Measurements from ENCODE around the gene PLTP. TPM values are rescaled to one million over a fixed set of nuclear protein-coding genes. Genes with fewer than 3 reads are reported as not detected.

The PLTP gene
- total and polyA plus RNA-seq, 2 of the 13 experiments (the other 11 are each of a cell fraction or from before 2014, with no cell fraction given), result 16.9 to 28.6 TPM

DNA sequence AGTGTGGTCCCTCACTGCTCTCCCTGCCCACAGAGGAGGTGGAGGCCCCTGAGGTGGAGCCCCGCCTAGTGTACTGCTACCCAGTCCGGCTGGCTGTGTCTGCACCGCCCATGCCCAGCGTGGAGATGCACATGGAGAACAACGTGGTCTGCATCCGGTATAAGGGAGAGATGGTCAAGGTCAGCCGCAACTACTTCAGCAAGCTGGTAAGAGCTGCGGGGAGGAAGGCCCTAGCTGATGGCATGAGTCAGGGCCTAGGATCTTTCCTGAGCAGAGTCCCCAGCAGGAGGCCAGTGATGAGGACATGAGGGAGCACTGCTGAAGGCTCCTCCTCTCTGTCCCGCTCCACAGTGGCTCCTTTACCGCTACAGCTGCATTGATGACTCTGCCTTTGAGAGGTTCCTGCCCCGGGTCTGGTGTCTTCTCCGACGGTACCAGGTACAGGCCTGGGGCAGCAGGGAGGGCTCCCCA lies 33.8 kb upstream of the PLTP start (continued):
- TF ChIP-seq ZNF891 (CRISPR knock-in tag; IDR thresholded peaks at IDR 0.05) (peak; percentile 40; the same call in 1 of the 2 replicates), HHEX (CRISPR knock-in tag; IDR thresholded peaks at IDR 0.05) (no peak), ZNF777 (CRISPR knock-in tag; IDR thresholded peaks at IDR 0.05) (0 out of 2 replicates have a peak, but pooled peaks have one; percentile 3), PTBP1 (IDR thresholded peaks at IDR 0.05; ENCODE audit: low read depth, low read length, poor library complexity, severe bottlenecking) (no peak), NRL (CRISPR knock-in tag; IDR thresholded peaks at IDR 0.05; ENCODE audit: borderline replicate concordance) (peak; percentile 74; the same call in 1 of the 2 replicates), ZMYM2 (CRISPR knock-in tag; IDR thresholded peaks at IDR 0.05) (peak; percentile 36; the same call in 1 of the 2 replicates), ZBTB7A (CRISPR knock-in tag; IDR thresholded peaks at IDR 0.05) (peak; percentile 37; the same call in 1 of the 2 replicates), ZNF549 (CRISPR knock-in tag; IDR thresholded peaks at IDR 0.05) (no peak), ZNF556 (CRISPR knock-in tag; IDR thresholded peaks at IDR 0.05; ENCODE audit: borderline replicate concordance) (no peak), NCOA5 (CRISPR knock-in tag; IDR thresholded peaks at IDR 0.05) (no peak)
- TF ChIP-seq, protein P1, sequence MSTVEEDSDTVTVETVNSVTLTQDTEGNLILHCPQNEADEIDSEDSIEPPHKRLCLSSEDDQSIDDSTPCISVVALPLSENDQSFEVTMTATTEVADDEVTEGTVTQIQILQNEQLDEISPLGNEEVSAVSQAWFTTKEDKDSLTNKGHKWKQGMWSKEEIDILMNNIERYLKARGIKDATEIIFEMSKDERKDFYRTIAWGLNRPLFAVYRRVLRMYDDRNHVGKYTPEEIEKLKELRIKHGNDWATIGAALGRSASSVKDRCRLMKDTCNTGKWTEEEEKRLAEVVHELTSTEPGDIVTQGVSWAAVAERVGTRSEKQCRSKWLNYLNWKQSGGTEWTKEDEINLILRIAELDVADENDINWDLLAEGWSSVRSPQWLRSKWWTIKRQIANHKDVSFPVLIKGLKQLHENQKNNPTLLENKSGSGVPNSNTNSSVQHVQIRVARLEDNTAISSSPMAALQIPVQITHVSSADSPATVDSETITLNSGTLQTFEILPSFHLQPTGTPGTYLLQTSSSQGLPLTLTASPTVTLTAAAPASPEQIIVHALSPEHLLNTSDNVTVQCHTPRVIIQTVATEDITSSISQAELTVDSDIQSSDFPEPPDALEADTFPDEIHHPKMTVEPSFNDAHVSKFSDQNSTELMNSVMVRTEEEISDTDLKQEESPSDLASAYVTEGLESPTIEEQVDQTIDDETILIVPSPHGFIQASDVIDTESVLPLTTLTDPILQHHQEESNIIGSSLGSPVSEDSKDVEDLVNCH (CRISPR knock-in tag; IDR thresholded peaks at IDR 0.05), result no peak
- TF ChIP-seq, protein P2, sequence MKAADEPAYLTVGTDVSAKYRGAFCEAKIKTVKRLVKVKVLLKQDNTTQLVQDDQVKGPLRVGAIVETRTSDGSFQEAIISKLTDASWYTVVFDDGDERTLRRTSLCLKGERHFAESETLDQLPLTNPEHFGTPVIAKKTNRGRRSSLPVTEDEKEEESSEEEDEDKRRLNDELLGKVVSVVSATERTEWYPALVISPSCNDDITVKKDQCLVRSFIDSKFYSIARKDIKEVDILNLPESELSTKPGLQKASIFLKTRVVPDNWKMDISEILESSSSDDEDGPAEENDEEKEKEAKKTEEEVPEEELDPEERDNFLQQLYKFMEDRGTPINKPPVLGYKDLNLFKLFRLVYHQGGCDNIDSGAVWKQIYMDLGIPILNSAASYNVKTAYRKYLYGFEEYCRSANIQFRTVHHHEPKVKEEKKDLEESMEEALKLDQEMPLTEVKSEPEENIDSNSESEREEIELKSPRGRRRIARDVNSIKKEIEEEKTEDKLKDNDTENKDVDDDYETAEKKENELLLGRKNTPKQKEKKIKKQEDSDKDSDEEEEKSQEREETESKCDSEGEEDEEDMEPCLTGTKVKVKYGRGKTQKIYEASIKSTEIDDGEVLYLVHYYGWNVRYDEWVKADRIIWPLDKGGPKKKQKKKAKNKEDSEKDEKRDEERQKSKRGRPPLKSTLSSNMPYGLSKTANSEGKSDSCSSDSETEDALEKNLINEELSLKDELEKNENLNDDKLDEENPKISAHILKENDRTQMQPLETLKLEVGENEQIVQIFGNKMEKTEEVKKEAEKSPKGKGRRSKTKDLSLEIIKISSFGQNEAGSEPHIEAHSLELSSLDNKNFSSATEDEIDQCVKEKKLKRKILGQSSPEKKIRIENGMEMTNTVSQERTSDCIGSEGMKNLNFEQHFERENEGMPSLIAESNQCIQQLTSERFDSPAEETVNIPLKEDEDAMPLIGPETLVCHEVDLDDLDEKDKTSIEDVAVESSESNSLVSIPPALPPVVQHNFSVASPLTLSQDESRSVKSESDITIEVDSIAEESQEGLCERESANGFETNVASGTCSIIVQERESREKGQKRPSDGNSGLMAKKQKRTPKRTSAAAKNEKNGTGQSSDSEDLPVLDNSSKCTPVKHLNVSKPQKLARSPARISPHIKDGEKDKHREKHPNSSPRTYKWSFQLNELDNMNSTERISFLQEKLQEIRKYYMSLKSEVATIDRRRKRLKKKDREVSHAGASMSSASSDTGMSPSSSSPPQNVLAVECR (CRISPR knock-in tag; IDR thresholded peaks at IDR 0.05; ENCODE audit: borderline replicate concordance), result no peak
- TF ChIP-seq, protein P3, sequence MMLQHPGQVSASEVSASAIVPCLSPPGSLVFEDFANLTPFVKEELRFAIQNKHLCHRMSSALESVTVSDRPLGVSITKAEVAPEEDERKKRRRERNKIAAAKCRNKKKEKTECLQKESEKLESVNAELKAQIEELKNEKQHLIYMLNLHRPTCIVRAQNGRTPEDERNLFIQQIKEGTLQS (CRISPR knock-in tag; IDR thresholded peaks at IDR 0.05), result 0 out of 2 replicates have a peak, but pooled peaks have one; percentile 10
- TF ChIP-seq, protein P4, sequence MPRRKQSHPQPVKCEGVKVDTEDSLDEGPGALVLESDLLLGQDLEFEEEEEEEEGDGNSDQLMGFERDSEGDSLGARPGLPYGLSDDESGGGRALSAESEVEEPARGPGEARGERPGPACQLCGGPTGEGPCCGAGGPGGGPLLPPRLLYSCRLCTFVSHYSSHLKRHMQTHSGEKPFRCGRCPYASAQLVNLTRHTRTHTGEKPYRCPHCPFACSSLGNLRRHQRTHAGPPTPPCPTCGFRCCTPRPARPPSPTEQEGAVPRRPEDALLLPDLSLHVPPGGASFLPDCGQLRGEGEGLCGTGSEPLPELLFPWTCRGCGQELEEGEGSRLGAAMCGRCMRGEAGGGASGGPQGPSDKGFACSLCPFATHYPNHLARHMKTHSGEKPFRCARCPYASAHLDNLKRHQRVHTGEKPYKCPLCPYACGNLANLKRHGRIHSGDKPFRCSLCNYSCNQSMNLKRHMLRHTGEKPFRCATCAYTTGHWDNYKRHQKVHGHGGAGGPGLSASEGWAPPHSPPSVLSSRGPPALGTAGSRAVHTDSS (CRISPR knock-in tag; conservative IDR thresholded peaks at IDR 0.05), result no peak
- TF ChIP-seq, protein P5, sequence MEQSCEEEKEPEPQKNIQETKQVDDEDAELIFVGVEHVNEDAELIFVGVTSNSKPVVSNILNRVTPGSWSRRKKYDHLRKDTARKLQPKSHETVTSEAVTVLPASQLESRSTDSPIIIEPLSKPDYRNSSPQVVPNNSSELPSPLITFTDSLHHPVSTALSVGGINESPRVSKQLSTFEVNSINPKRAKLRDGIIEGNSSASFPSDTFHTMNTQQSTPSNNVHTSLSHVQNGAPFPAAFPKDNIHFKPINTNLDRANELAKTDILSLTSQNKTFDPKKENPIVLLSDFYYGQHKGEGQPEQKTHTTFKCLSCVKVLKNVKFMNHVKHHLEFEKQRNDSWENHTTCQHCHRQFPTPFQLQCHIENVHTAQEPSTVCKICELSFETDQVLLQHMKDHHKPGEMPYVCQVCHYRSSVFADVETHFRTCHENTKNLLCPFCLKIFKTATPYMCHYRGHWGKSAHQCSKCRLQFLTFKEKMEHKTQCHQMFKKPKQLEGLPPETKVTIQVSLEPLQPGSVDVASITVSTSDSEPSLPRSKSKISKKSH (CRISPR knock-in tag; IDR thresholded peaks at IDR 0.05; ENCODE audit: borderline replicate concordance), result peak; percentile 48; the same call in 1 of the 2 replicates

All from HepG2 (cell line).